HG02571 (cell line): Measurements from ENCODE around the gene NCS1.

ENCODE experiments used
- ATAC-seq: cut with Tn5 transposase; IDR thresholded peaks from one replicate; pipeline ENCODE4 v1.9.1; 2021; ENCODE audit warnings: mild to moderate bottlenecking, moderate library complexity; ENCODE audit not compliant: unreplicated experiment

Gene NCS1

GRCh38 chr9:130172161-130172857 lies at the start of gene NCS1:
Gene NCS1, plus strand, starts transcription at chr9:130172404. Its CDS starts 260 bp downstream, at chr9:130172664.
- ATAC-seq: no peak

- no peak for ATAC-seq
Observed at GRCh38 chr9:130122456-130122855, 49.7 kb upstream of the NCS1 start.

GRCh38 chr9:130124085-130124860 lies 47.9 kb upstream of the NCS1 start:
- ATAC-seq: no peak

GRCh38 chr9:130126721-130127433 lies 45.3 kb upstream of the NCS1 start:
- ATAC-seq: no peak

- no peak for ATAC-seq
Observed at GRCh38 chr9:130128251-130128650, 44.0 kb upstream of the NCS1 start.

GRCh38 chr9:130128733-130129431 lies 43.3 kb upstream of the NCS1 start:
- ATAC-seq: no peak

- no peak for ATAC-seq
Observed at GRCh38 chr9:130129432-130130061, 42.7 kb upstream of the NCS1 start.

- no peak for ATAC-seq
Observed at GRCh38 chr9:130132746-130133145, 39.5 kb upstream of the NCS1 start.

GRCh38 chr9:130137081-130137640 lies 35.0 kb upstream of the NCS1 start:
- ATAC-seq: no peak

GRCh38 chr9:130137641-130138081 lies 34.5 kb upstream of the NCS1 start:
- ATAC-seq: no peak

- ATAC-seq: no peak
Observed at GRCh38 chr9:130138171-130138653, 34.0 kb upstream of the NCS1 start.

GRCh38 chr9:130138791-130139190 lies 33.4 kb upstream of the NCS1 start:
- no peak for ATAC-seq

GRCh38 chr9:130139251-130139650 lies 33.0 kb upstream of the NCS1 start:
- no peak for ATAC-seq

- no peak for ATAC-seq
Observed at GRCh38 chr9:130140706-130141105, 31.5 kb upstream of the NCS1 start.

GRCh38 chr9:130142056-130142455 lies 30.1 kb upstream of the NCS1 start:
- ATAC-seq: no peak

GRCh38 chr9:130142641-130143040 lies 29.6 kb upstream of the NCS1 start:
- no peak for ATAC-seq

GRCh38 chr9:130143279-130143893 lies 28.8 kb upstream of the NCS1 start:
- ATAC-seq: no peak

- no peak for ATAC-seq
Observed at GRCh38 chr9:130143958-130144366, 28.2 kb upstream of the NCS1 start.

- ATAC-seq: no peak
Observed at GRCh38 chr9:130144703-130145102, 27.5 kb upstream of the NCS1 start.

- no peak for ATAC-seq
Observed at GRCh38 chr9:130145658-130146057, 26.5 kb upstream of the NCS1 start.
